MCF 10A (cell line): Measurements from ENCODE around the gene HPCAL4. TPM values are rescaled to one million over a fixed set of nuclear protein-coding genes. Genes with fewer than 3 reads are reported as not detected.

Source experiments
- BruUV-seq: library from RNA; stranded (reverse); fragments of 400-500 nt; replicated peaks from 2 replicates; lab custom pipeline; 2021; lab: Mats Ljungman, UMichigan
- CTCF ChIA-PET: fragments of 300-600 bp; sonication (Branson Sonifier 250); formaldehyde crosslinking; extraction: SDS; loops from one replicate; lab custom pipeline; 2021; ENCODE audit warnings: antibody characterized with exemption, inconsistent platforms; lab: Yijun Ruan, JAX
- POLR2A ChIA-PET: fragments of 300-600, 350-650 bp; sonication (Branson Sonifier 250); formaldehyde crosslinking; extraction: SDS; loops from one replicate; lab custom pipeline; 2020; ENCODE audit warnings: antibody characterized with exemption, inconsistent platforms; lab: Yijun Ruan, JAX
- DNase-seq: peaks from one replicate; pipeline ENCODE4 v3.0.0-alpha.2; 2018; ENCODE audit not compliant: unreplicated experiment
- H3K27ac Mint-ChIP-seq: one replicate; pipeline ENCODE4 v1.8.0; 2022; ENCODE audit warnings: mild to moderate bottlenecking, low read depth, mixed read lengths; ENCODE audit not compliant: unreplicated experiment
- H3K27me3 Mint-ChIP-seq: one replicate; pipeline ENCODE4 v1.8.0; 2022; ENCODE audit warnings: mixed read lengths; ENCODE audit not compliant: insufficient read depth, unreplicated experiment
- H3K36me3 Mint-ChIP-seq: one replicate; pipeline ENCODE4 v1.8.0; 2022; ENCODE audit warnings: mild to moderate bottlenecking, moderate library complexity, mixed read lengths; ENCODE audit not compliant: insufficient read depth, unreplicated experiment
- H3K4me1 Mint-ChIP-seq: one replicate; pipeline ENCODE4 v1.8.0; 2022; ENCODE audit warnings: mixed read lengths; ENCODE audit not compliant: insufficient read depth, unreplicated experiment
- H3K4me3 Mint-ChIP-seq: one replicate; pipeline ENCODE4 v1.8.0; 2022; ENCODE audit warnings: mild to moderate bottlenecking, moderate library complexity, mixed read lengths; ENCODE audit not compliant: unreplicated experiment
- H3K9me3 Mint-ChIP-seq: one replicate; pipeline ENCODE4 v1.8.0; 2022; ENCODE audit warnings: mixed read lengths; ENCODE audit not compliant: unreplicated experiment
- CTCF ChIP-seq: fragments of 200-600 bp; IDR thresholded peaks from one replicate; pipeline ENCODE4 v1.8.0; 2022; ENCODE audit warnings: antibody characterized with exemption, mild to moderate bottlenecking; ENCODE audit not compliant: unreplicated experiment
- intact Hi-C: fragments of 100-400 bp; cut with micrococcal nuclease; formaldehyde crosslinking; loops from 2 replicates; pipeline ENCODE4 v1.14.1; 2022
- total RNA-seq: library from RNA; stranded (reverse); gene quantifications from 2 replicates; pipeline ENCODE4 v1.2.3, GENCODE V29; 2022

The HPCAL4 gene
- total RNA-seq, 1 experiment from 2014 or later: not detected

DNA sequence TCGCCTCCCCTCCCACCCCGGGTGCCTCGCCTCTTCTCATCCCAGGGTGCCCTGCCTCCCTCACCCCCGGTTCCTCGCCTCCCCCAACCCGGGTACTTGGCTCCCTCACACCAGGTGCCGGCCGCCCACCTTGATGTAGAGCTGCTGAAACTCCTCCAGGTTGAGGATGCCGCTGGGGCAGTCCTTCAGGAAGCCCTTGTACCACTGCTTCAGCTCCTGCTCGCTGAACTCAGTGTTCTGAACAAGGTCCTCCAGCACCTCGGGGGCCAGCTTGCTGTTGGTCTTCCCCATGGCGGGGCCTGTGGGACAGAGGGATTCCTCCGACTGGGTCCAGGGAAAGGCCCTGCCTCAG, 6.9 kb downstream of the HPCAL4 start:
- no peak for DNase-seq
- intact Hi-C loops: no loop called here
- CTCF ChIA-PET: interaction anchor here (0.7 kb wide), 1 partner anchor 36 kb away, joined by 3 read pairs; no protein-coding TSS in a partner anchor
- H3K36me3 Mint-ChIP-seq: no peaks in the 10 kb centered on the region
- BruUV-seq: no TSS peak
- TF ChIP-seq CTCF: no peak
- H3K27me3 Mint-ChIP-seq: no peaks in the 10 kb centered on the region
- H3K27ac Mint-ChIP-seq: no peak overlapping the region
- POLR2A ChIA-PET: no interaction called here
- H3K4me1 Mint-ChIP-seq: no peaks in the 10 kb centered on the region
- H3K9me3 Mint-ChIP-seq: no peaks in the 10 kb centered on the region
- no peak overlapping the region for H3K4me3 Mint-ChIP-seq

GRCh38 chr1:39683591-39684312, 7.5 kb downstream of the HPCAL4 start:
- H3K27ac Mint-ChIP-seq: no peak overlapping the region
- ChIA-PET CTCF (interaction anchor here (0.7 kb wide), 1 partner anchor 37 kb away, joined by 3 read pairs; no protein-coding TSS in a partner anchor), POLR2A (no interaction called here)
- TF ChIP-seq CTCF: no peak
- no TSS peak for BruUV-seq
- no peaks in the 10 kb centered on the region for H3K27me3 Mint-ChIP-seq
- no peak for DNase-seq
- no peak overlapping the region for H3K4me3 Mint-ChIP-seq
- no peaks in the 10 kb centered on the region for H3K9me3 Mint-ChIP-seq
- intact Hi-C loops: no loop called here
- H3K4me1 Mint-ChIP-seq: no peaks in the 10 kb centered on the region
- H3K36me3 Mint-ChIP-seq: no peaks in the 10 kb centered on the region

DNA sequence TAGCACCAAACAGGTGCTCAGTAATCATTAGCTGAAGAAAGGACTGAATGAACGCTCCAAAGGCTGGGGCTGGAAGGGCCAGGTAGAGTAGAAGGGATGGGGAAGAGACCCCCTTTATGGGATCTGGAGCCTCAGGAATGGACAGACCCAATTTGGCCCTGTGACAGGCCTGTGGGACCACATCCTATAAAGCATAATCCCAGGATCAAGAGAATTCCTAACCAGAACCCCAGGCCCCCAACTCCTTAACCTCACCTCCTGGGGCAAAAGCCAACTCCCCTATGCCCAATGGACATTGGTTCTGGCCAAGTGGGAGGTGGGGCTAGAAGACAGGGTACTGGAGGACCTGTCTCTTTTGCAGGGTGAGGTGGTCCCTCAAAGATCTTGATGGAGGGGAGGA, 9.2 kb downstream of the HPCAL4 start:
- Mint-ChIP-seq H3K36me3 (no peaks in the 10 kb centered on the region), H3K4me3 (no peak overlapping the region), H3K9me3 (no peaks in the 10 kb centered on the region), H3K4me1 (peaks cover under 1% of the 10 kb centered on the region), H3K27ac (no peak overlapping the region), H3K27me3 (no peaks in the 10 kb centered on the region)
- intact Hi-C loops: no loop called here
- no TSS peak for BruUV-seq
- DNase-seq: no peak
- ChIA-PET POLR2A (no interaction called here), CTCF (interaction anchor here (0.6 to 2.3 kb wide), 2 partner anchors 29 to 38 kb away, joined by 3 to 7 read pairs; no protein-coding TSS in a partner anchor)
- no peak for TF ChIP-seq CTCF

GRCh38 chr1:39681294-39681693, 9.9 kb downstream of the HPCAL4 start:
- ChIA-PET POLR2A (interaction anchor here (1.3 kb wide), 1 partner anchor 9 kb away, joined by 4 read pairs; no protein-coding TSS in a partner anchor), CTCF (interaction anchor here (0.6 to 2.3 kb wide), 3 partner anchors 28 to 200 kb away, joined by 3 to 7 read pairs (median 3); no protein-coding TSS in a partner anchor)

More at GRCh38 chr1:39681294-39681693, 9.9 kb downstream of the HPCAL4 start:
- TF ChIP-seq CTCF: no peak
- intact Hi-C loops: no loop called here
- no peak overlapping the region for H3K27ac Mint-ChIP-seq
- BruUV-seq: no TSS peak
- no peaks in the 10 kb centered on the region for H3K36me3 Mint-ChIP-seq
- H3K9me3 Mint-ChIP-seq: no peaks in the 10 kb centered on the region
- no peak for DNase-seq
- H3K4me3 Mint-ChIP-seq: no peak overlapping the region
- H3K4me1 Mint-ChIP-seq: peaks cover 7% of the 10 kb centered on the region
- no peaks in the 10 kb centered on the region for H3K27me3 Mint-ChIP-seq
